RWPE1 (cell line): ENCODE measurements around the gene CIC.
A peak's percentile ranks its signal among the peaks of the same experiment; 100 is the strongest.

Experiments
- CTCF ChIA-PET: fragments of 350-600 bp; sonication (Branson Sonifier 250); formaldehyde crosslinking; extraction: SDS; loops from one replicate; lab custom pipeline; 2021; lab: Yijun Ruan, JAX
- POLR2A ChIA-PET: fragments of 400-600 bp; formaldehyde crosslinking; extraction: SDS; loops from one replicate; lab custom pipeline; 2020; ENCODE audit warnings: antibody characterized with exemption; ENCODE audit not compliant: low non-redundant PET; lab: Yijun Ruan, JAX
- DNase-seq: peaks from one replicate; pipeline ENCODE4 v3.0.0; 2012; ENCODE audit warnings: low spot score
- H3K27ac ChIP-seq: fragments of 450-650 bp; 2 replicates; pipeline ENCODE4 v1.5.1; 2017
- TF ChIP-seq, protein P1 (sequence below): fragments of 450-650 bp; conservative IDR thresholded peaks from 2 replicates; pipeline ENCODE4 v1.5.1; 2017; ENCODE audit warnings: low read depth, mild to moderate bottlenecking

CIC gene

DNA sequence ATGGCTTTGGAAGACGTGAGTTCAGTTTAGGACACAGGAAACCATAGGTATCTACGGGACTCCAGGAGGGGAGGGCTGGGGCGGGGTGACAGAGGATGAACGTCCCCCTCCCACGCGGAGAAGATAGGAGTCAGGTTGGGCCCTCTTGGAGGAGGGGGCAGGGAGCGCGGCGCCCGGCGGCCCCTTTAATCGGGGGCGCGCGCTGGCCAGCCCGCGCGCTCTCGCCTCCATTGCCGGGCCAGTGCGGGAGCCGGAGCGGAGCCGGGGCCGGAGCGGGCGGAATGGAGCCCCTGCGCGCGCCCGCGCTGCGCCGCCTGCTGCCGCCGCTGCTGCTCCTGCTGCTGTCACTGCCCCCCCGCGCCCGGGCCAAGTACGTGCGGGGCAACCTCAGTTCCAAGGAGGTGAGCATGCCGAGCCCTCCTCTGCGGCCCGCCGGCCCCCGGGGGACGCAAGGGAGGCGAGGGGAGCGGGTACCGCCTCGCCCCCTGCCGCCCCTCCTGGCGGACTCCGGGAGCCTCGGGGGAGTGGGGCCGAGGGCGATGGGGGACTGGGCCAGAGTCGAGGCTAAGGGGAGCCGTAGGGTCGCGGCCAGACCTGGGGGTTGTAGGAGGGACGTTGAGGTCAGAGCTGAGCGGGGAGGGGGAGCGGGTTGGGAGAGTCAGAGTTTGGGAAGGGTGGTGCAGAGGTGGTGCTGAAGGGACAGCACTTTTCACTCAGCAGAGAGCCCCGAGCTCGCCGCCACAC is 44.2 kb downstream of the CIC start, which contains the start of gene TMEM145:
Gene TMEM145, plus strand, starts transcription at position 214 of the 744 bp plus-strand sequence. Its CDS starts 68 bp downstream, at position 282.
- TF ChIP-seq, protein P1, sequence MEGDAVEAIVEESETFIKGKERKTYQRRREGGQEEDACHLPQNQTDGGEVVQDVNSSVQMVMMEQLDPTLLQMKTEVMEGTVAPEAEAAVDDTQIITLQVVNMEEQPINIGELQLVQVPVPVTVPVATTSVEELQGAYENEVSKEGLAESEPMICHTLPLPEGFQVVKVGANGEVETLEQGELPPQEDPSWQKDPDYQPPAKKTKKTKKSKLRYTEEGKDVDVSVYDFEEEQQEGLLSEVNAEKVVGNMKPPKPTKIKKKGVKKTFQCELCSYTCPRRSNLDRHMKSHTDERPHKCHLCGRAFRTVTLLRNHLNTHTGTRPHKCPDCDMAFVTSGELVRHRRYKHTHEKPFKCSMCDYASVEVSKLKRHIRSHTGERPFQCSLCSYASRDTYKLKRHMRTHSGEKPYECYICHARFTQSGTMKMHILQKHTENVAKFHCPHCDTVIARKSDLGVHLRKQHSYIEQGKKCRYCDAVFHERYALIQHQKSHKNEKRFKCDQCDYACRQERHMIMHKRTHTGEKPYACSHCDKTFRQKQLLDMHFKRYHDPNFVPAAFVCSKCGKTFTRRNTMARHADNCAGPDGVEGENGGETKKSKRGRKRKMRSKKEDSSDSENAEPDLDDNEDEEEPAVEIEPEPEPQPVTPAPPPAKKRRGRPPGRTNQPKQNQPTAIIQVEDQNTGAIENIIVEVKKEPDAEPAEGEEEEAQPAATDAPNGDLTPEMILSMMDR, result 0 out of 2 replicates have a peak, but pooled peaks have one; percentile 20
- CTCF ChIA-PET, result interaction anchor here (0.6 kb wide), 2 partner anchors 25 to 29 kb away, joined by 3 to 5 read pairs; no protein-coding TSS in a partner anchor
- POLR2A ChIA-PET, result interaction anchor here (0.6 kb wide), 1 partner anchor 9 kb away, joined by 3 read pairs; no protein-coding TSS in a partner anchor
- no peak within 1 kb of the TSS for H3K27ac ChIP-seq
- peak; percentile 53 for DNase-seq

DNA sequence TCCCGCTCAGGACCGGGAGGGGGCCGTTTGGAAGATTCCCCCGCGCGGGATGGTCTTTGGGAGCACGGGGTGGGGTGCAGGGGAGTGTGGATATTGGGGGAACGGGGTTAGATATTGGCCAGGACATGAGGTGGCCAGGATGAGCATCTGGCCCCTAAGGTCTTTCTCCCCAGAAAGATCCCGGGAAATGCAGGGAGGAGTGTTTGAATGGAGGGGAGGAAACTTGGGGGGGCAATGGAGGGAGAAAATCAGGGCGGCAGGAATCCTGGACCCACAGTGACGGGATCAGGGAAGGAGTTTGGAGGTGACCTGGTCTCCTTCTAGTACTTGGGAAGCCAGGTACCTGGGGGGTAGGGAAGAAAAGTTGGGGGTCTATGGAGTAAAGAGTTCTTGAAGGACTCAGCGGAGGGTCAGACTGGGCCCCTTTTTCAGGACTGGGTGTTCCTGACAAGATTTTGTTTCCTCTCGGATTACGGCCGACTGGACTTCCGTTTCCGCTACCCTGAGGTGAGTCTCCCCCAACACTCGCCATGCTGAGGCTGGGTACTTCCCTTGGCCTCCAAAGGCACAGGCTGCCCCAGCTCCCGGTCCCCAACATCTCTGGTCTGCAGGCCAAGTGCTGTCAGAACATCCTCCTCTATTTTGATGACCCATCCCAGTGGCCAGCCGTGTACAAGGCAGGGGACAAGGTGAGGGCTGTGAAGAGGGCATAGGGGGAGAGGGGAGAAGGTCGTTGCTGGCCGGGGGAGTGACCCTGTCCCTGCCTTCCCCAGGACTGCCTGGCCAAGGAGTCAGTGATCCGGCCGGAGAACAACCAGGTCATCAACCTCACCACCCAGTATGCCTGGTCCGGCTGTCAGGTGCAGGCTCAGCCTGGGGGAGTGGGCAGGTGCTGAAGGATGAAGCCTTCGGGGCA is 45.0 kb downstream of the CIC start:
- H3K27ac ChIP-seq, result no peak overlapping the region
- CTCF ChIA-PET, result interaction anchor here (0.6 to 0.7 kb wide), 2 partner anchors 30 to 37 kb away, joined by 3 read pairs; no protein-coding TSS in a partner anchor
- no peak for DNase-seq
- TF ChIP-seq, protein P1, result no peak
- POLR2A ChIA-PET, result interaction anchor here (0.6 kb wide), 1 partner anchor 10 kb away, joined by 3 read pairs; no protein-coding TSS in a partner anchor

DNA sequence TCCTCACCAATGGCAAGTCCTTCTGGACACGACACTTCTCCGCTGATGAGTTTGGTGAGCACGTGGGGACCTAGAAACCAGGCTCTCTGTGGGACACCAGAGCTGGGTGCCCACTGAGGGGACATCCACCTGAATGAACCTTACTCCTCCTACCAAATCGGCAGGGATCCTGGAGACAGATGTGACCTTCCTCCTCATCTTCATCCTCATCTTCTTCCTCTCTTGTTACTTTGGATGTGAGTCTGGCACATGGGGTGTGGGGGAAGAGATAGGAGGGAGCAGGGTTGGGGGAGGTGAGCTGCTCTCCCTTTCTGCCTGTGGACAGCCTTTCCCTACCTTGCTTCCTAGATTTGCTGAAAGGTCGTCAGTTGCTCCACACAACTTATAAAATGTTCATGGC is 46.0 kb downstream of the CIC start:
- DNase-seq, result no peak
- TF ChIP-seq, protein P1, result no peak
- POLR2A ChIA-PET, result no interaction called here
- CTCF ChIA-PET, result no interaction called here
- H3K27ac ChIP-seq, result no peak overlapping the region

DNA sequence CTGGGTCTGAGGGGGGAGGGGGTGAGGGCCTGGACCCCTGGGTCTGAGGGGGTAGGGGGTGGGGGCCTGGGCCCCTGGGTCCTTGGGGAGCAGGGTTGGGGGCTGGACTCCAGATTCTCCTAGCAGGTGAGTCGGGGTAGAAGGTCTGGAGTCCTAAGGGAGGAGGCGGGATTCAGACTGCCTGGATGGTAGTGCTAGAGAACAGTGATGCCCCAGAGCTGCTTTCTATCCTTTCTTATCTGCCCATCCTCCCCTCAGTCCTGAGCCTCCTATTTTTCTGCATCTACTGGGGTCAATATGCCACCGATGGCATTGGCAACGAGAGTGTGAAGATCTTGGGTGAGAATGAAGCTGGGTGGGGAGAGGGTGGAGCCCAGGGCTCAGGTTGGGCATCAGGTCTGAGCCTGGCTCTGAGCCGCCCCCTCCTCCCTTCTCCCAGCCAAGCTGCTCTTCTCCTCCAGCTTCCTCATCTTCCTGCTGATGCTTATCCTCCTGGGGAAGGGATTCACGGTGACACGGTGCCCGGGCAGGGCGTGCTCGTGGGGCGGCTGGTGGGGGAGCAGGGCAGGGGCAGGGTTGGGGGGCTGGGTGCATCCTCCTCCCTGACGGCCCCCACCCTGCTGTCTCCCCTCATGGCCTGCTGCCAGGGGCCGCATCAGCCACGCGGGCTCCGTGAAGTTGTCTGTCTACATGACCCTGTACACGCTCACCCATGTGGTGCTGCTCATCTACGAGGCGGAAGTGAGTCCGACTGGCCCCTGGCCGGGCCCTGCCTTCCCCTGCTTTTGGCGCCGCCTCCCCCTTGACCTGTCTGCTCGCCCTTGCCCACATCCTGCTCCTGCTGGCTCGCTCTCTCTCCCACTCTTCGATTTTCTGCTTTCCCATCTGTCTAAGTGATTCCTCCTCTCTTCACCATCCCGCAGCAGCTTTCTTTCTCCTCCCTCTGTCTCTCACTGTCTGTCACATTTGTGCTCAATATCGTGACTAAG is 47.5 kb downstream of the CIC start:
- no peak for DNase-seq
- TF ChIP-seq, protein P1, result no peak
- no peak overlapping the region for H3K27ac ChIP-seq
- ChIA-PET CTCF (interaction anchor here (0.6 kb wide), 1 partner anchor 370 kb away, joined by 3 read pairs; no protein-coding TSS in a partner anchor), POLR2A (no interaction called here)

DNA sequence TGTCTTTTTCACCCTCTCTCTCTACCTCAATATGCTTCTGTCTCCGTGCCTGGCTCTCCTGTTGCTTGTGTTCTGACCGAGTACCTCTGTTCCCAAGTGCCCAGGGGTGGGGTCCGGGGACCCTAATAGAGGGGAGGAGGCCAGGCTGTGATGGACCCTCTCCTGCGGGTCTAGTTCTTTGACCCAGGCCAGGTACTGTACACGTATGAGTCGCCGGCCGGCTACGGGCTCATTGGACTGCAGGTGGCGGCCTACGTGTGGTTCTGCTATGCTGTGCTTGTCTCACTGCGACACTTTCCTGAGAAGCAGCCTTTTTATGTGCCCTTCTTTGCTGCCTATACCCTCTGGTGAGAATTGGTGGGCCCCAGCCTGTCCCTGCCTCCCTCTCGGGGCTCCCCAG is 48.5 kb downstream of the CIC start:
- TF ChIP-seq, protein P1, result no peak
- no peak overlapping the region for H3K27ac ChIP-seq
- DNase-seq, result no peak
- ChIA-PET POLR2A (no interaction called here), CTCF (no interaction called here)
